ENCODE data around the gene SYT5. TPM values are rescaled to one million over a fixed set of nuclear protein-coding genes. Genes with fewer than 3 reads are reported as not detected.
"Not testable (repeated sequence)": the region's sequence is repeated elsewhere in the genome, so short reads cannot be mapped to it uniquely, and the experiment has no call there.

The SYT5 gene
- total and polyA plus RNA-seq, 2 experiments from 2014 or later: 0.28 TPM; not detected in 1

DNA sequence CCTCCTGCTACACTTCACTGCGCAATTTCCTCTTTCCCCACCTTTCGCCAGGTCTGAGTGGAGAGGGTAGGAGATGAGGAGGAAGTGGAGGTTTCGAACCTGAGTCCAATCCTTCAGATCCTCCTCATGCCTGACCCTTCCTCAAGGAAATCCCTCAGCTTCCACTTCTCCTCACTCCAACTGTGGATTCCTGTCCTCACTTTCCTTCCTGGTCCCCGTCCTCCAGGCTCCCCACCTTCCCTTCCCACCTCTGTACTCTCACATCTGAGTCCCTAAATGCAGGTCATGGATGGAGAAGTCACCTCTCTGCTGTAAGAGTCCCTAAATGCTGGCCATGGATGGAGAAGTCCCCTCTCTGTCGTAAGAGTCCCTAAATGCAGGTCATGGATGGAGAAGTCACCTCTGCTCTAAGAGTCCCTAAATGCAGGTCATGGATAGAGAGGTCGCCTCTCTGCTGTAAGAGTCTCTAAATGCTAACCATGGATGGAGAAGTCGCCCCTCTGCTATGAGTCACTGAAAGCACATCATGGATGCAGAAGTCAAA, 45.4 kb upstream of the SYT5 start:
- Histone ChIP-seq H3K4me3 (no peak overlapping the region), H3K9ac (no peak overlapping the region), H3K79me2 (ENCODE audit: insufficient read depth) (no peaks in the 10 kb centered on the region), H3K4me2 (ENCODE audit: unreplicated experiment) (no peak overlapping the region), H3F3A (ENCODE audit: insufficient read depth) (no peaks in the 10 kb centered on the region), H3K36me3 (ENCODE audit: low read depth) (no peaks in the 10 kb centered on the region), H3K9me3 (ENCODE audit: low read depth) (no peaks in the 10 kb centered on the region), H3K27me3 (replicated peaks; ENCODE audit: insufficient read depth) (no peaks in the 10 kb centered on the region), H3K4me1 (ENCODE audit: insufficient read depth) (no peaks in the 10 kb centered on the region), H3K9me2 (ENCODE audit: insufficient read depth) (no peaks in the 10 kb centered on the region), H2AFZ (no peak overlapping the region), H3K27ac (no peak overlapping the region), H4K20me1 (ENCODE audit: insufficient read depth) (no peaks in the 10 kb centered on the region)
- in situ Hi-C loops (cut with MboI): no loop called here
- DNase-seq: no peak
- WGBS, 2 experiments (ENCODE audit: low coverage in 1 of 2, low lambda C conversion rate in 2 of 2, missing lambda C conversion rate in 2 of 2): 81 to 86% methylated on average over 7 of the region's 7 CpGs
- TF ChIP-seq EZH2 (IDR thresholded peaks at IDR 0.05; ENCODE audit: insufficient read depth, poor library complexity, severe bottlenecking): no peak
- no peak for TF ChIP-seq EZH2phosphoT487 (IDR thresholded peaks at IDR 0.05; ENCODE audit: insufficient read depth, low read depth)

DNA sequence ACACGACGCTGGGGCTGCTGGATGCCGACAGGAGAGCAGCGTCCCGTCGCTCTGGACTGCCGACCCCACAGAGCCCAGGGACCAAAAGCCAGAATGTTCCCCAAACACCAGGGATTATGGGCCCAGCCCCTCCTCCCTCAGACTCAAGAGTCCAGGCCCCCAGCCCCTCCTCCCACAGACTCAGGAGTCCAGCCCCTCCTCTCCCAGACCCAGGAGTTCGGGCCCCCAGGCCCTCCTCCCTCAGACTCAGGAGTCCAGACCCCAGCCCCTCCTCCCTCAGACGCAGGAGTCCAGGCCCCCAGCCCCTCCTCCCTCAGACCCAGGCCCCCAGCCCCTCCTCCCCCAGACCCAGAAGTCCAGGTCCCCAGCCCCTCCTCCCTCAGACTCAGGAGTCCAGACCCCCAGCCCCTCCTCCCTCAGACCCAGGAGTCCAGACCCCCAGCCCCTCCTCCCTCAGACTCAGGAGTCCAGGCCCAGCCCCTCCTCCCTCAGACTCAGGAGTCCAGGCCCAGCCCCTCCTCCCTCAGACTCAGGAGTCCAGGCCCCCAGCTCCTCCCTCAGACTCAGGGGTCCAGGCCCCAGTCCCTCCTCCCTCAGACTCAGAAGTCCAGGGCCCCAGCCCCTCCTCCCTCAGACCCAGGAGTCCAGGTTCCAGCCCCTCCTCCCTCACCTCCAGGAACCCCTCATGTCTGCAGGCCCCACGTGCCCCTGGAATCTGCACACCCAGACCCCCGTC, 44.8 kb upstream of the SYT5 start:
- H3K9ac ChIP-seq; H3K9me3 ChIP-seq (ENCODE audit: low read depth); H3K27me3 ChIP-seq (replicated peaks; ENCODE audit: insufficient read depth); H3K4me3 ChIP-seq; H4K20me1 ChIP-seq (ENCODE audit: insufficient read depth); H3K27ac ChIP-seq; H3K79me2 ChIP-seq (ENCODE audit: insufficient read depth); H3K9me2 ChIP-seq (ENCODE audit: insufficient read depth); DNase-seq; H3K36me3 ChIP-seq (ENCODE audit: low read depth); H3K4me2 ChIP-seq (ENCODE audit: unreplicated experiment); H3K4me1 ChIP-seq (ENCODE audit: insufficient read depth); in situ Hi-C loops (cut with MboI); H3F3A ChIP-seq (ENCODE audit: insufficient read depth); H2AFZ ChIP-seq: not testable (repeated sequence)
- 34 to 40% methylated on average over 9 to 11 of the region's 11 CpGs for WGBS, 2 experiments (ENCODE audit: low coverage in 1 of 2, low lambda C conversion rate in 2 of 2, missing lambda C conversion rate in 2 of 2)

DNA sequence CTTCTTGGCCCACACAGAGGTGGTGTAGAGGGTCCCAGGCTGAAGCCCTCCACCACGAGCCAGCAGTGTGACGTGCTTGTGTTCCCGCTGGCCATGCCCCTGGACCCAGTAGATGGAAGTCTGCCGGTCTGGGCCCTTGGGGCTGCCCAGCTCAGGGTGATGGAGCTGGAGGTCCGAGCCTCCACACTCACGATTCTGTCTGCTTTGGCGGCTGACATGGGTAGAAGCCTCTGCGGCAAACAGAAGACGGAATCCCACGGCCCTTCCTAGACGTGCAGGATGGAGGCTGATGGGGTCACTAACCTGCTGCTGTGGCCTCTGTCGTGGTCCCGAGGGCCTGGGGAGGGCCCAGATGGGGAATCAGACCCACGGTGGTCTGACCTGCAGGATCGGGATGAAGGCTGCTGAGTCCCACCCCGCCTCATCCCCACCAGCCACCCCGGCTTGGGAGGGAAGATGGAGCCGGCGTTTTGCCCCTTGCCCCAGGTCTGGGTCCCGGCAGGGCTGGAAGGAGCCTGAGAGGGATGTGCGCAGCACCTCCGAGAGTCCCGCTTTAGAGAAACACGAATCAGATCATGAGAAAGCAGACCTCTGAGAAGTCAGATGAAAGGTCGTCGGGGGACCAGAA, 44.1 kb upstream of the SYT5 start:
- Histone ChIP-seq H3K4me2 (ENCODE audit: unreplicated experiment) (no peak overlapping the region), H3K36me3 (ENCODE audit: low read depth) (no peaks in the 10 kb centered on the region), H3K9me3 (ENCODE audit: low read depth) (no peaks in the 10 kb centered on the region), H3K9me2 (ENCODE audit: insufficient read depth) (no peaks in the 10 kb centered on the region), H3K4me1 (ENCODE audit: insufficient read depth) (no peaks in the 10 kb centered on the region), H3K79me2 (ENCODE audit: insufficient read depth) (no peaks in the 10 kb centered on the region), H3K27ac (no peak overlapping the region), H4K20me1 (ENCODE audit: insufficient read depth) (no peaks in the 10 kb centered on the region), H3K4me3 (no peak overlapping the region), H2AFZ (no peak overlapping the region), H3K27me3 (replicated peaks; ENCODE audit: insufficient read depth) (no peaks in the 10 kb centered on the region), H3F3A (ENCODE audit: insufficient read depth) (no peaks in the 10 kb centered on the region), H3K9ac (no peak overlapping the region)
- WGBS, 2 experiments (ENCODE audit: low coverage in 1 of 2, low lambda C conversion rate in 2 of 2, missing lambda C conversion rate in 2 of 2): 69 to 72% methylated on average over 22 to 26 of the region's 26 CpGs
- DNase-seq: no peak
- TF ChIP-seq EZH2 (IDR thresholded peaks at IDR 0.05; ENCODE audit: insufficient read depth, poor library complexity, severe bottlenecking) (no peak), EZH2phosphoT487 (IDR thresholded peaks at IDR 0.05; ENCODE audit: insufficient read depth, low read depth) (no peak)
- in situ Hi-C loops (cut with MboI): no loop called here

DNA sequence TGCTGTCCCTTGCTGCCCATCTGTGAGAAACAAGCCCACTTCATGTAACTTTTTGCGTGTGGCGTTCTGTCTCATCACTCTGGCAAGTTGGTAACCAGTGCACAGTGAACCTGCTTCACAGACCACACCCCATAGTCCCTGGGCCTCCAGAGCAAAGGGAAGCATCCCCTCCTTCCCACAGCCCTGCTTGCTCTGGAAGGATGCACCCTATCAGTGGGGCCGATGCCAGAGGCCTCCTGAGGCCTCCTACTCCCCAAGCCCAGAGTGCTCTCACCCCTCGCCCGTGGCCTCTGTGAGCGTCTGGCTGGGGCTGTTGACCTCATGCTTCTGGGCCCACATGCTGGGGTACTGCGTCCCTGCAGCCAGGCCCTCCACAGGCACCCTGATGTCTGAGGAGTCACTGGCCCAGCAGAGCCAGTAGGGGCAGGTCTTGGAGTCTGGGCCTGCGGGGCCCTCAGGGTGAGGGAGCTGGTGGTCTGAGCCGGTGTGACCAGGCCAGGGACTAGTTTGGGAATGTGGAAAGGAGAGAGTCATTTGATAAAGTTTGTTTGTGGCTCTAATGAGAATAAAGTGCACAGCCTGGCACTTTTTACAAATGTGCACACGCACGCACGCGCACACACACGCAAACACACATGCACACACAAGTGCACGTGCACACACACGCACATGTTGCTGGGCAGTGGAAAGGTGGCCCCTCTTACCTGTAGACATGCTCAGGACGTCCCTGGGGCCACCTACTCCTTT, 43.4 kb upstream of the SYT5 start:
- H3K4me1 ChIP-seq (ENCODE audit: insufficient read depth): no peaks in the 10 kb centered on the region
- no peaks in the 10 kb centered on the region for H4K20me1 ChIP-seq (ENCODE audit: insufficient read depth)
- TF ChIP-seq EZH2phosphoT487 (IDR thresholded peaks at IDR 0.05; ENCODE audit: insufficient read depth, low read depth) (no peak), EZH2 (IDR thresholded peaks at IDR 0.05; ENCODE audit: insufficient read depth, poor library complexity, severe bottlenecking) (no peak)
- H3K79me2 ChIP-seq (ENCODE audit: insufficient read depth): no peaks in the 10 kb centered on the region
- H3K9ac ChIP-seq: no peak overlapping the region
- no peaks in the 10 kb centered on the region for H3K36me3 ChIP-seq (ENCODE audit: low read depth)
- WGBS, 2 experiments (ENCODE audit: low coverage in 1 of 2, low lambda C conversion rate in 2 of 2, missing lambda C conversion rate in 2 of 2): 76 to 77% methylated on average over 17 of the region's 17 CpGs
- no peak overlapping the region for H3K4me2 ChIP-seq (ENCODE audit: unreplicated experiment)
- in situ Hi-C loops (cut with MboI): no loop called here
- H3K27ac ChIP-seq: no peak overlapping the region
- no peaks in the 10 kb centered on the region for H3K9me2 ChIP-seq (ENCODE audit: insufficient read depth)
- no peak overlapping the region for H3K4me3 ChIP-seq
- H2AFZ ChIP-seq: no peak overlapping the region
- H3F3A ChIP-seq (ENCODE audit: insufficient read depth): no peaks in the 10 kb centered on the region
- H3K27me3 ChIP-seq (replicated peaks; ENCODE audit: insufficient read depth): no peaks in the 10 kb centered on the region
- H3K9me3 ChIP-seq (ENCODE audit: low read depth): no peaks in the 10 kb centered on the region
- DNase-seq: no peak

Measured in GM23248 (cell line).